ENCODE data around the gene ADGRG2.

DNA sequence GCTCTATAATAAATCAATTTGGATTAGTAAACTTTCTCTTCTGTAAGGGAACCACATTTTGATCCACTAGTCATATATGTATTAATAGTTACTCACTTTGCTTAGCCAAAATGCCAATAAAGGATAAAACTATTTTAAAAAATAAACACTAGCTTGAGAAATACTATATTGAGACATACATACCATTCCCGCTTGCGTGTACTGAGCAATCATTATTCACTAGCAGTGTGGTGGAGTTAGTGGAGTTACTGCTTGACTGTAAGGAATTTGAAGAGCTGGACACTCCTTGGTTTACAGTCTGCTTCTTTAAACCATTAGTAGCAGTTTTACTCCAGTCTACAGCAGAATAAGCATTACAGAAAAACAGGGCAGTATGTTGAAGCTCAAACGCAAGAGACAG is 127.6 kb downstream of the ADGRG2 start:
- TF ChIP-seq, protein P1, sequence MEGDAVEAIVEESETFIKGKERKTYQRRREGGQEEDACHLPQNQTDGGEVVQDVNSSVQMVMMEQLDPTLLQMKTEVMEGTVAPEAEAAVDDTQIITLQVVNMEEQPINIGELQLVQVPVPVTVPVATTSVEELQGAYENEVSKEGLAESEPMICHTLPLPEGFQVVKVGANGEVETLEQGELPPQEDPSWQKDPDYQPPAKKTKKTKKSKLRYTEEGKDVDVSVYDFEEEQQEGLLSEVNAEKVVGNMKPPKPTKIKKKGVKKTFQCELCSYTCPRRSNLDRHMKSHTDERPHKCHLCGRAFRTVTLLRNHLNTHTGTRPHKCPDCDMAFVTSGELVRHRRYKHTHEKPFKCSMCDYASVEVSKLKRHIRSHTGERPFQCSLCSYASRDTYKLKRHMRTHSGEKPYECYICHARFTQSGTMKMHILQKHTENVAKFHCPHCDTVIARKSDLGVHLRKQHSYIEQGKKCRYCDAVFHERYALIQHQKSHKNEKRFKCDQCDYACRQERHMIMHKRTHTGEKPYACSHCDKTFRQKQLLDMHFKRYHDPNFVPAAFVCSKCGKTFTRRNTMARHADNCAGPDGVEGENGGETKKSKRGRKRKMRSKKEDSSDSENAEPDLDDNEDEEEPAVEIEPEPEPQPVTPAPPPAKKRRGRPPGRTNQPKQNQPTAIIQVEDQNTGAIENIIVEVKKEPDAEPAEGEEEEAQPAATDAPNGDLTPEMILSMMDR (IDR thresholded peaks at IDR 0.05; ENCODE audit: insufficient read depth, low read length), result no peak
- TF ChIP-seq GABPA (IDR thresholded peaks at IDR 0.05; ENCODE audit: low read depth) (no peak), POLR2AphosphoS5 (IDR thresholded peaks at IDR 0.05; ENCODE audit: low read depth) (no peak), SPI1 (IDR thresholded peaks at IDR 0.05; ENCODE audit: borderline replicate concordance, low read depth) (no peak)
